Bronchial epithelial cell (primary cell): ENCODE results near the gene ZNF641. TPM values are rescaled to one million over a fixed set of nuclear protein-coding genes. Genes with fewer than 3 reads are reported as not detected.
"Not testable (repeated sequence)": the region's sequence is repeated elsewhere in the genome, so short reads cannot be mapped to it uniquely, and the experiment has no call there.

Experiments used
- DNase-seq: peaks from one replicate; pipeline ENCODE4 v3.0.0-alpha.2; 2010; ENCODE audit warnings: low read depth
- FAIRE-seq: peaks from 2 replicates; lab custom pipeline; 2011; peaks lifted over from hg19 to GRCh38; lab: Jason Lieb, UNC
- H3K27me3 ChIP-seq: 2 replicates; pipeline ENCODE4 v1.5.1; 2011; ENCODE audit warnings: low read length; ENCODE audit not compliant: control insufficient read depth, insufficient read depth
- H3K36me3 ChIP-seq: 2 replicates; pipeline ENCODE4 v1.5.1; 2011; ENCODE audit warnings: low read length; ENCODE audit not compliant: control insufficient read depth, insufficient read depth
- H3K4me3 ChIP-seq: 2 replicates; pipeline ENCODE4 v1.5.1; 2011; ENCODE audit warnings: mild to moderate bottlenecking, low read depth, low read length, control low read depth
- total RNA-seq: library from RNA; depleted of rRNA; stranded (reverse); fragments of >200 nt; gene quantifications from 2 replicates; pipeline ENCODE4 v1.2.1, GENCODE V29; 2014
- TF ChIP-seq, protein P1 (sequence below): IDR thresholded peaks from 2 replicates; pipeline ENCODE4 v1.5.1; 2011; ENCODE audit warnings: mild to moderate bottlenecking, moderate library complexity, low read length, control low read depth, inconsistent platforms; ENCODE audit not compliant: insufficient read depth, severe bottlenecking

Gene ZNF641
- total RNA-seq, 1 donor from 2014 or later = 9.0 TPM

- Histone ChIP-seq H3K27me3 (no peaks in the 10 kb centered on the region), H3K36me3 (peaks cover 16% of the 10 kb centered on the region)
- FAIRE-seq = no peak
Observed at GRCh38 chr12:48342980-48343379, 7.7 kb downstream of the ZNF641 start.

DNA sequence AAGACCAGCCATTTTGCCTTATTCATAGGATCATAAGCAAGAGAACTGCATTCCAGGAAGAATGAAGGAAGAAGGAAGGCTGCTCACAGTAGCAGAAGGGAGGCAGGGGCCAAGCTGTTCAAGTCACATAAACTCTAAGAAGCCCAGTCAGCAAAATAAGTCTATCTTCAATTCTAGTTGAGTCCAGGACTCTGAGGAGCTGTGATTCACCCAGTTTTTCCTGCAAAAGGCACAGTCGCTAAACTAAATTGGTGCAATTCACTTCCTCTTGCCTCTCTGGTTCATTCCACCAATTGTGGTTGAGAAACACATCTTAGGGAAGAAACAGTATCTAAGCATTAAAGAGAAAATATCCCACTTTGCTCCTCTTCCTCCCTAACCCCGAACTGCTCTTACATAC is 9.8 kb downstream of the ZNF641 start:
- TF ChIP-seq, protein P1, sequence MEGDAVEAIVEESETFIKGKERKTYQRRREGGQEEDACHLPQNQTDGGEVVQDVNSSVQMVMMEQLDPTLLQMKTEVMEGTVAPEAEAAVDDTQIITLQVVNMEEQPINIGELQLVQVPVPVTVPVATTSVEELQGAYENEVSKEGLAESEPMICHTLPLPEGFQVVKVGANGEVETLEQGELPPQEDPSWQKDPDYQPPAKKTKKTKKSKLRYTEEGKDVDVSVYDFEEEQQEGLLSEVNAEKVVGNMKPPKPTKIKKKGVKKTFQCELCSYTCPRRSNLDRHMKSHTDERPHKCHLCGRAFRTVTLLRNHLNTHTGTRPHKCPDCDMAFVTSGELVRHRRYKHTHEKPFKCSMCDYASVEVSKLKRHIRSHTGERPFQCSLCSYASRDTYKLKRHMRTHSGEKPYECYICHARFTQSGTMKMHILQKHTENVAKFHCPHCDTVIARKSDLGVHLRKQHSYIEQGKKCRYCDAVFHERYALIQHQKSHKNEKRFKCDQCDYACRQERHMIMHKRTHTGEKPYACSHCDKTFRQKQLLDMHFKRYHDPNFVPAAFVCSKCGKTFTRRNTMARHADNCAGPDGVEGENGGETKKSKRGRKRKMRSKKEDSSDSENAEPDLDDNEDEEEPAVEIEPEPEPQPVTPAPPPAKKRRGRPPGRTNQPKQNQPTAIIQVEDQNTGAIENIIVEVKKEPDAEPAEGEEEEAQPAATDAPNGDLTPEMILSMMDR = no peak
- no peak for FAIRE-seq
- DNase-seq = no peak
- no peaks in the 10 kb centered on the region for H3K27me3 ChIP-seq
- H3K36me3 ChIP-seq = peaks cover 9% of the 10 kb centered on the region
- H3K4me3 ChIP-seq = no peak overlapping the region

More at GRCh38 chr12:48342980-48343379, 7.7 kb downstream of the ZNF641 start:
- no peak overlapping the region for H3K4me3 ChIP-seq
- no peak for DNase-seq
- TF ChIP-seq, protein P1 = no peak

DNA sequence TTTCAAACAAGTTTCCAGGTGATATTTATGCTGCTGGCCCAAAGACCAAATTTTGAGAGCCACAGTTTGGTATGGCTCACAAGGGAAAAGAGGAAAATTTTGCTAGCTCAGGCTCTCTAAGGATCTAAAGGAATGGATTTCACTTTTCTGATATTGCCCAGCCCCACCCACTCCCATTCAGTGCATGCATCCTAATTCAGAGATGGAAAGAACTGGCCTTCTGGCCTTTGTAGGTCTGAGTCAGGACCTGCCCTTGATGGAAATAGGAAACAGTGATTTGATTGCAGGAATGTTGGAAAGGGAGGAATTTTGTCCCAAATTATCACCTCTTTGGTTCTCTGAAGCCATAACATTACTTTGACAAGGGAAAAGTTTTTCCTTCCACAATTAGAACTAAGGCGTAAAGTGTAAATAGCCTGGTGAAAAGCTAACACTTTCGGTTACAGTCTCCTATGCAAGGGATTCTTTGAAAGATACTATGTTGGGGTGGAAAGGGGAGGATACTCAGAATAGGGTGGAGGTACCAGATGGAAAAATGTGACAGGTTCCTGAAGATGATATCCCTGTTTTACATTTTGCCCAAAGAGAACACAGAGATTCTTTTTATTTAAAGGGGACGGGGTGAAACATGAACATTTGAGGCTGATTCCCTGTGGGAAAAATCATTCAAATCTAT is 11.1 kb downstream of the ZNF641 start:
- no peak for DNase-seq
- Histone ChIP-seq H3K27me3 (no peaks in the 10 kb centered on the region), H3K36me3 (peaks cover 7% of the 10 kb centered on the region), H3K4me3 (no peak overlapping the region)
- TF ChIP-seq, protein P1 = no peak
- no peak for FAIRE-seq

DNA sequence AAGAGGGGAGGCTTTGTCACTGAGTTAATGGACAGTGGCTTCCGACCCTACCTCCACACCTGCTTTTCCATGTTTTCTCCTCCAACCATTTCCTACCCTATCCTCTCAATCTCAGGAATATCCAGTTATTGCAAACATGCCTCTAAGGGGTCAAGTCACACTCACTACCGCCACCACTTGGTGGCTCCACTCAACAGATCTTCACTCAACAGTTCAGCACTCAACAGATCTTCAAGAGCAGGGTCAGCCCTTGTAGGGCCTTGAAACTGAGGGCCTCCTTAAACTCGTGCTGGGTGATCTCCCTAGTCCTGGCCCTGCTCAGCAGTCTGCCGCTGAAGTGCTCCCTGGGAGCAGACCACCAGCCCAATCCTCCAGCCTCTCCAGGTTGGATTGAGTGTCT is 14.2 kb downstream of the ZNF641 start:
- Histone ChIP-seq H3K4me3 (no peak overlapping the region), H3K27me3 (no peaks in the 10 kb centered on the region), H3K36me3 (no peaks in the 10 kb centered on the region)
- TF ChIP-seq, protein P1 = peak; percentile 47
- DNase-seq = peak; percentile 16
- FAIRE-seq = no peak

DNA sequence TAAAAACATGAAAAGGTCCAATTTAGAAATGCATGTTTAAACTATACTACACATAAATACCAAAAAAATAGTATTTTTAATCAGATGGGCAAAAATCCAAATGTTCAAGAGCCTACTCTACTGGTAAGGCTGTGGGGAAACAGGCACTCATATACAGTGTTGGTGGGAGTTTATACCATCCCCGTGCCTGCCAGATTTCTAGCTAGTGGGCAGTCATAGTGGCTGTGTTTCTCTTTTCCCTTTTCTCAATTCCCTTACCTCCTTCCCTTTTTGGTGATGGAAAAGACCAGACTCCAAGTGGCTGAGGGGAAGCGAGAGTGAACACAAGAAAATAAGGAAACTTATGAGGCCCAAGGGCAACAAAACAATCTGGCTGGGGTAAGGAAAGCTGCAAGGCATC is 14.7 kb downstream of the ZNF641 start:
- no peak for FAIRE-seq
- TF ChIP-seq, protein P1 = no peak
- Histone ChIP-seq H3K4me3 (no peak overlapping the region), H3K27me3 (no peaks in the 10 kb centered on the region), H3K36me3 (no peaks in the 10 kb centered on the region)
- no peak for DNase-seq

GRCh38 chr12:48334808-48335207 is 15.9 kb downstream of the ZNF641 start:
- FAIRE-seq (no peak), DNase-seq (no peak)
- no peak overlapping the region for H3K4me3 ChIP-seq
- no peaks in the 10 kb centered on the region for H3K27me3 ChIP-seq
- no peaks in the 10 kb centered on the region for H3K36me3 ChIP-seq
- TF ChIP-seq, protein P1 = no peak

DNA sequence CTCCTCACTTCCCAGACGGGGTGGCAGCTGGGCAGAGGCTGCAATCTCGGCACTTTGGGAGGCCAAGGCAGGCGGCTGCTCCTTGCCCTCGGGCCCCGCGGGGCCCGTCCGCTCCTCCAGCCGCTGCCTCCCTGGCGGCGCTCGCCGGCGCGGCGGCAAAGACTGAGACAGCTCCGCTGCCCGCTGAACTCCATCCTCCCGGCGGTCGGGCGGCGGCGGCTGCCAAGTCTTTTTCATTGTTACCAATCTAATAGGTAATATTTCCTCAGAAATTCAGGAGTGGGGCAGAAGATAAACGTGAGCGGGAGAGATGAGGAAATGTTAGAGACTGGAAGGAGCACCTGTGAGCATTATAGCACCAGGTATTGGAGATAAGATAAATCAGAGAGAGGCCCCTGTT is 17.0 kb downstream of the ZNF641 start:
- not testable (repeated sequence) for FAIRE-seq, H3K36me3 ChIP-seq, H3K4me3 ChIP-seq, H3K27me3 ChIP-seq, DNase-seq
